AG04450 (cell line): Measurements from ENCODE around the gene CAP2. TPM values are rescaled to one million over a fixed set of nuclear protein-coding genes. Genes with fewer than 3 reads are reported as not detected.

ENCODE experiments used
- CTCF ChIA-PET: fragments of 300-600, 350-600 bp; formaldehyde crosslinking; extraction: SDS; loops from one replicate; lab custom pipeline; 2022; ENCODE audit warnings: antibody characterized with exemption, inconsistent platforms; lab: Charles Lee
- POLR2A ChIA-PET: fragments of 350-600 bp; formaldehyde crosslinking; extraction: SDS; loops from one replicate; lab custom pipeline; 2021; ENCODE audit warnings: antibody characterized with exemption, inconsistent platforms; lab: Yijun Ruan, JAX
- DNase-seq: peaks from one replicate; pipeline ENCODE4 v3.0.0-alpha.2; 2011; ENCODE audit warnings: low read depth, low spot score
- H3K27ac ChIP-seq: one replicate; pipeline ENCODE4 v1.5.1; 2012; ENCODE audit warnings: low read depth, low read length, control low read depth
- H3K27me3 ChIP-seq: one replicate; pipeline ENCODE4 v1.6.0; 2012; ENCODE audit warnings: low read length; ENCODE audit not compliant: control insufficient read depth, insufficient read depth
- H3K4me3 ChIP-seq: 2 replicates; pipeline ENCODE4 v1.5.1; 2011; ENCODE audit warnings: mild to moderate bottlenecking, low read depth, low read length, control low read depth
- H3K9me3 ChIP-seq: 2 replicates; pipeline ENCODE4 v1.5.1; 2012; ENCODE audit warnings: low read length; ENCODE audit not compliant: control insufficient read depth, insufficient read depth
- polyA plus RNA-seq: library from polyadenylated mRNA; depleted of rRNA; stranded (reverse); fragments of >200 nt; gene quantifications from 2 replicates; pipeline ENCODE4 v1.2.3, GENCODE V29; 2011
- TF ChIP-seq, protein P1 (sequence below): IDR thresholded peaks from 2 replicates; pipeline ENCODE4 v1.5.1; 2011; ENCODE audit warnings: low read depth, low read length, control low read depth, inconsistent platforms

CAP2 gene
- polyA plus RNA-seq, 1 experiment, result 74.4 TPM

DNA sequence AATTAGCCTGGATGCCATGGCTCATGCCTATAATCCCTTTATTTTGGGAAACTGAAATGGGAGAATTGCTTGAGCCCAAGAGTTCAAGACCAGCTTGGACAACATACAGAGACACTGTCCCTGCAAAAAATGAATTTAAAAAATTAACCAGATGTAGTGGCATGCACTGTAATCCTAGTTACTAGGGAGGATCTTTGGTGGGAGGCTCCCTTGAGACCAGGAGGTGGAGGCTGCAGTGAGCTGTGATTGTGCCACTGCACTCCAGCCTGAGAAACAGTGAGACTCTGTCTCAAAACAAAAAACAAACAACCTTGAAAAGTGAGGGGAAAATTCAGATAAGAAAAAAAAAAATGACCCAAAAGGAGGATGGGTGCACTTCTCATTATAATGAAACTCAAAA lies 23.4 kb downstream of the CAP2 start:
- H3K27me3 ChIP-seq, result no peaks in the 10 kb centered on the region
- H3K9me3 ChIP-seq, result no peaks in the 10 kb centered on the region
- H3K4me3 ChIP-seq, result no peak overlapping the region
- TF ChIP-seq, protein P1, sequence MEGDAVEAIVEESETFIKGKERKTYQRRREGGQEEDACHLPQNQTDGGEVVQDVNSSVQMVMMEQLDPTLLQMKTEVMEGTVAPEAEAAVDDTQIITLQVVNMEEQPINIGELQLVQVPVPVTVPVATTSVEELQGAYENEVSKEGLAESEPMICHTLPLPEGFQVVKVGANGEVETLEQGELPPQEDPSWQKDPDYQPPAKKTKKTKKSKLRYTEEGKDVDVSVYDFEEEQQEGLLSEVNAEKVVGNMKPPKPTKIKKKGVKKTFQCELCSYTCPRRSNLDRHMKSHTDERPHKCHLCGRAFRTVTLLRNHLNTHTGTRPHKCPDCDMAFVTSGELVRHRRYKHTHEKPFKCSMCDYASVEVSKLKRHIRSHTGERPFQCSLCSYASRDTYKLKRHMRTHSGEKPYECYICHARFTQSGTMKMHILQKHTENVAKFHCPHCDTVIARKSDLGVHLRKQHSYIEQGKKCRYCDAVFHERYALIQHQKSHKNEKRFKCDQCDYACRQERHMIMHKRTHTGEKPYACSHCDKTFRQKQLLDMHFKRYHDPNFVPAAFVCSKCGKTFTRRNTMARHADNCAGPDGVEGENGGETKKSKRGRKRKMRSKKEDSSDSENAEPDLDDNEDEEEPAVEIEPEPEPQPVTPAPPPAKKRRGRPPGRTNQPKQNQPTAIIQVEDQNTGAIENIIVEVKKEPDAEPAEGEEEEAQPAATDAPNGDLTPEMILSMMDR, result no peak
- POLR2A ChIA-PET, result interaction anchor here (0.7 kb wide), 1 partner anchor 89 kb away, joined by 4 read pairs; no protein-coding TSS in a partner anchor
- H3K27ac ChIP-seq, result no peak overlapping the region
- no peak for DNase-seq
- CTCF ChIA-PET, result interaction anchor here (0.7 kb wide), 1 partner anchor 400 kb away, joined by 3 read pairs; no protein-coding TSS in a partner anchor

DNA sequence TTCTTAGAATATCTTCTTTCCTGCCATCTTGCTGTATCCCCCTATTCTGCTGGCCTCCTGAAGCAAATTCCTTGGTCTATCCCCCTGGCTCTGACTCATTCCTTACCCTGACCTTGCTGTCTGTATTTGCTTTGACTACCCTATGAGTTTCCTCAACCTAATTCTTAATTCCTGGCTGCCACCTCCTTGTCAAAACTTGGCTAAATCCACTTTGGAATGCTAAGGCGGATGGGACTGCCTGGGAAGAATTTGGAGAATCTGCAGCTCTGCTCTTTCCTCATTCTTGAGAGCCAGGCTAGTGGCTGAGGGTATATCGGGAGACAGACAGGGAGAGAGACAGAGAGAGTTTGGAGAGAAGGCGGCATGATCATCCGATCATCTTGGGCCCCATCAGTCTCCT lies 24.4 kb downstream of the CAP2 start:
- TF ChIP-seq, protein P1, result no peak
- ChIA-PET CTCF (no interaction called here), POLR2A (interaction anchor here (0.6 to 1.7 kb wide), 4 partner anchors 24 to 97 kb away, joined by 3 to 11 read pairs (median 4); partner anchors contain the start of gene CAP2)
- no peaks in the 10 kb centered on the region for H3K27me3 ChIP-seq
- DNase-seq, result peak; percentile 75
- peak overlapping the region; percentile 90 for H3K27ac ChIP-seq
- H3K9me3 ChIP-seq, result no peaks in the 10 kb centered on the region
- H3K4me3 ChIP-seq, result peak overlapping the region; percentile 37

DNA sequence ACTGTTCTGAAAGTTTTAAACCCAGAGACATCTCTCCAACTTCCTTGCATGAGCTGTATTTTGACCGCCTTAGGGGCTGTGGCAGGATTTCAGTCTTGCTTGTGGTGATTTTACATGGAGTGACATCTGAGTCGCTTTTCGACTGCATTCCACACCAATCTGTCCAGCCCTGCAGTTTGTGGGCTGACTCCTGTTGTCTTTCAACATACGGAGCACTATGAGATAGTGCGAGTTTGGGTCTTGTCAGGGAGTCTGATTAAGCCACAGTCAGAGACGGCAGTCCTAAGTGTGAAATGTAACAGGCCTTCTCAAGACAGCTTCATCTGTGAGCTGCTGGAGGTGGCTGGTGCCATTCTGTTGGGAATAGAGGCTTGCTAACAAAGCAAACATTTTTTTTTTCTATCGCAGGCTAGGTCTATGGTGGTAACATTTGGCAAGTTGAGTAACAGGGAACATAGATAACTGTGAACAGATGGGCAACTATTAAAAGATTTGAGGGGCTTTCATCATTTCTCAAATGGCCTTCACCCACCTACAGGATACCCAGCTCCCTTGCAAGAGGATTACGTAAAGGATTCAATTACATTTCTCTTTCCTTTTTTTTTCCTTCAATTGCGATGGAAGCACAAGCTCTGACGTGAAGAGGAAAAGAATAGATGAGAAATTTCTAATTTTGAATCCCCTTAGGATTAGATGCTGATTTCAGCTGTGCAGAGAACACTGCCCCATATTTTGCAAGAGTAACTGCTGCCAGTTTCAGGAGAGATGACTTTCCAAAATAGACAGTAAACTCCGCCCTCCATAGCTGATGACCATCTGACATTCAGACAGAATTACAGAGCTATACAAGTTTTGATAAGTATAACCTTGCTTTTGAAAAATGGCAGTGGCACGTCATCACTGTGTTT lies 25.1 kb downstream of the CAP2 start:
- DNase-seq, result no peak
- no peaks in the 10 kb centered on the region for H3K9me3 ChIP-seq
- ChIA-PET CTCF (interaction anchor here (0.8 kb wide), 1 partner anchor 11 kb away, joined by 5 read pairs; no protein-coding TSS in a partner anchor), POLR2A (interaction anchor here (0.9 to 1.7 kb wide), 4 partner anchors 11 to 36 kb away, joined by 3 to 11 read pairs (median 3); partner anchors contain the start of gene CAP2)
- peak overlapping the region; percentile 37 for H3K4me3 ChIP-seq
- H3K27me3 ChIP-seq, result no peaks in the 10 kb centered on the region
- TF ChIP-seq, protein P1, result no peak
- peak overlapping the region; percentile 90 for H3K27ac ChIP-seq

DNA sequence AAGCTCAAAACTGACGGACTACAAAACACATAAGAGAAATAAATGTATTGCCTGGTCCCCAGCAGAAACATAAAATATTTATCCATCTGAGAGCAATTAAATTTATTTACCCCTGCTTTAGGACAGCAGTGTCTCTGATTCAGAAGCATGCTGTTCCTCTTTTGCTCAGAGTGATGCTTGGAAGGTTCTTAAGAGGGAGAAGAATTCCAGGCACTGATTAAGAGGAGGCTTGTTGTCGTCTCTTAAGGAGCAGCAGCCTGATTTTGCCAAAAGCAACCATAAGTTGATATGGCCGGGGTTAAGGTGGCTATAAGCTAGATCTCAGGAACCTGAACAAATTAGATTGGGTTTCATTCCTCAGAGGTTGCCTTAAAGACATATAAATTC lies 25.8 kb downstream of the CAP2 start:
- Histone ChIP-seq H3K27me3 (no peaks in the 10 kb centered on the region), H3K4me3 (no peak overlapping the region), H3K9me3 (no peaks in the 10 kb centered on the region; the same call in 1 of the 2 replicates), H3K27ac (no peak overlapping the region)
- DNase-seq, result no peak
- TF ChIP-seq, protein P1, result no peak
- CTCF ChIA-PET, result interaction anchor here (0.6 to 0.8 kb wide), 2 partner anchors 10 to 386 kb away, joined by 3 to 5 read pairs; no protein-coding TSS in a partner anchor
- POLR2A ChIA-PET, result interaction anchor here (0.9 to 1.7 kb wide), 2 partner anchors 10 to 35 kb away, joined by 3 to 11 read pairs; no protein-coding TSS in a partner anchor

DNA sequence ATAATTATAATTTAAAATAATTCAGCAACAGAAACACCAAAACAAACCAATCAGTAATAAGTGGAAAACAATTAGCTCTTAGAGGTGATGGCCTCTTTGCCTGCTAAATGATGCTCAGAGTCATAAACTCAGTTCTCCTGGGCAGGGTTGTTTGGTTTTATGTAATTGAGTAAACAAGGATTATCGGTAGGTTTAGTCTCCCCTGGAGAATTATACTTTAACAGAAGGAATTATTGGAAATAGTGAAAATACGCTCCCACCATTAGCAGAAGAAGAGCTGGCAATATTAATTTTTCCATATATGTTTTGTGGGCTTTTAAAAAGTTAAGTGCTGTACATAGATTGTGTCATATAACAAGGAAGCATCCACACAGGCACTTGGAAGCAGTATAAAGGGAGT lies 27.0 kb downstream of the CAP2 start:
- no peak overlapping the region for H3K27ac ChIP-seq
- ChIA-PET CTCF (no interaction called here), POLR2A (interaction anchor here (0.6 kb wide), 1 partner anchor 56 kb away, joined by 5 read pairs; no protein-coding TSS in a partner anchor)
- no peaks in the 10 kb centered on the region; the same call in 1 of the 2 replicates for H3K9me3 ChIP-seq
- no peak overlapping the region for H3K4me3 ChIP-seq
- no peaks in the 10 kb centered on the region for H3K27me3 ChIP-seq
- DNase-seq, result no peak
- TF ChIP-seq, protein P1, result no peak
